ENCODE data around the gene LRGUK. TPM values are rescaled to one million over a fixed set of nuclear protein-coding genes. Genes with fewer than 3 reads are reported as not detected.

LRGUK gene
- total RNA-seq, 1 experiment from 2014 or later, result 1.5 TPM

DNA sequence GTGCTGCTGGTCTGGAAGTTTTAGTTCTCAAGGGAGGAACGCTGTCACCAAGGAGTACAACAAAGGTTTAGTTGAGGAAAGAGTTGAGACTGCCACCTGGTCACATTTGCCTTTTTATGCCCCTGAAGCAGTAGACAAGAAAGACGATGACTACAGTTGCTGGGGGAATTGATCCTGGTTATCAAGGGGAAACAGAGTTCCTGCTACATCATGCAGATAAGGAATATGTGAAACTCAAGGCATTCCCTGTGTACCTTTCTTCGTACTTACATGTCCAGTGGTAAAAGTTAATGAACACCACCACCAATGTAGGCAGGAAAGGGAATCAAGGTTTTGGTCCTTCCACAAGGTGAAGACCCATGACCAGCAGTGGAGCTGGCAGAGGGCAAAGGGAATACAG is 157.8 kb downstream of the LRGUK start:
- no peaks in the 10 kb centered on the region for H3K79me2 ChIP-seq (ENCODE audit: insufficient read depth, low read length)
- no peak overlapping the region for H4K8ac ChIP-seq (replicated peaks; ENCODE audit: insufficient read length, low read depth, low read length)
- no peak overlapping the region for H3K4ac ChIP-seq (ENCODE audit: low read depth, low read length)
- no peaks in the 10 kb centered on the region for H3K36me3 Mint-ChIP-seq (ENCODE audit: insufficient read depth in 1 of 3, low read depth in 3 of 3)
- peaks cover 9 to 11% of the 10 kb centered on the region in 2 experiments; a peak in 3 of 4 replicates for H3K4me1 Mint-ChIP-seq
- H3K27ac ChIP-seq (ENCODE audit: insufficient read length, low read depth, low read length), result no peak overlapping the region
- H3K56ac ChIP-seq (ENCODE audit: insufficient read length, low read depth, low read length), result no peak overlapping the region
- no peak overlapping the region for H4K91ac ChIP-seq (ENCODE audit: insufficient read length, low read depth, low read length)
- H3T11ph ChIP-seq (ENCODE audit: low read length), result no peak overlapping the region
- no peaks in the 10 kb centered on the region for H3K23me2 ChIP-seq (ENCODE audit: insufficient read length, low read depth, low read length, poor library complexity, severe bottlenecking)
- H2BK5ac ChIP-seq (ENCODE audit: insufficient read length, low read length), result no peak overlapping the region
- no peak overlapping the region for H2BK120ac ChIP-seq (ENCODE audit: low read depth, low read length, poor library complexity, severe bottlenecking)
- no peaks in the 10 kb centered on the region for H3K27me3 Mint-ChIP-seq (ENCODE audit: low read depth)
- no peak overlapping the region for H3K4me2 ChIP-seq (ENCODE audit: insufficient read depth, insufficient read length, low read length)
- H2BK15ac ChIP-seq (ENCODE audit: low read depth, low read length), result no peak overlapping the region
- no peak overlapping the region for H3K14ac ChIP-seq (ENCODE audit: insufficient read depth, low read length)
- H4K20me1 ChIP-seq (ENCODE audit: control insufficient read depth, insufficient read depth, insufficient read length), result no peaks in the 10 kb centered on the region
- TF ChIP-seq, protein P1, sequence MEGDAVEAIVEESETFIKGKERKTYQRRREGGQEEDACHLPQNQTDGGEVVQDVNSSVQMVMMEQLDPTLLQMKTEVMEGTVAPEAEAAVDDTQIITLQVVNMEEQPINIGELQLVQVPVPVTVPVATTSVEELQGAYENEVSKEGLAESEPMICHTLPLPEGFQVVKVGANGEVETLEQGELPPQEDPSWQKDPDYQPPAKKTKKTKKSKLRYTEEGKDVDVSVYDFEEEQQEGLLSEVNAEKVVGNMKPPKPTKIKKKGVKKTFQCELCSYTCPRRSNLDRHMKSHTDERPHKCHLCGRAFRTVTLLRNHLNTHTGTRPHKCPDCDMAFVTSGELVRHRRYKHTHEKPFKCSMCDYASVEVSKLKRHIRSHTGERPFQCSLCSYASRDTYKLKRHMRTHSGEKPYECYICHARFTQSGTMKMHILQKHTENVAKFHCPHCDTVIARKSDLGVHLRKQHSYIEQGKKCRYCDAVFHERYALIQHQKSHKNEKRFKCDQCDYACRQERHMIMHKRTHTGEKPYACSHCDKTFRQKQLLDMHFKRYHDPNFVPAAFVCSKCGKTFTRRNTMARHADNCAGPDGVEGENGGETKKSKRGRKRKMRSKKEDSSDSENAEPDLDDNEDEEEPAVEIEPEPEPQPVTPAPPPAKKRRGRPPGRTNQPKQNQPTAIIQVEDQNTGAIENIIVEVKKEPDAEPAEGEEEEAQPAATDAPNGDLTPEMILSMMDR (conservative IDR thresholded peaks at IDR 0.05), result no peak
- no CpG with 5 or more reads among the region's 3 CpGs for WGBS (ENCODE audit: extremely low coverage, insufficient read length, low lambda C conversion rate)
- no peak overlapping the region for H2BK20ac ChIP-seq (ENCODE audit: low read depth, low read length, poor library complexity, severe bottlenecking)
- H3K4me1 ChIP-seq (ENCODE audit: insufficient read depth, low read length), result no peaks in the 10 kb centered on the region
- no peaks in the 10 kb centered on the region for H3K9me3 Mint-ChIP-seq
- H2AFZ ChIP-seq (ENCODE audit: low read length), result no peak overlapping the region
- H3K27me3 ChIP-seq (ENCODE audit: insufficient read depth, low read length), result no peaks in the 10 kb centered on the region
- H3K4me3 Mint-ChIP-seq, result no peak overlapping the region
- H3K9ac ChIP-seq (ENCODE audit: extremely low read depth, insufficient read length, low read length), result no peak overlapping the region
- H2AK5ac ChIP-seq (ENCODE audit: insufficient read length, low read length), result no peak overlapping the region
- H3K27ac Mint-ChIP-seq, result no peak overlapping the region; a peak in 1 of 7 replicates
- no peaks in the 10 kb centered on the region for H3K9me3 ChIP-seq (ENCODE audit: control insufficient read depth, low read depth, low read length)
- no peak overlapping the region for H3K18ac ChIP-seq (ENCODE audit: insufficient read length, low read depth, low read length)
- no peak overlapping the region for H3K23ac ChIP-seq (ENCODE audit: insufficient read length, low read depth, low read length)
- H3K79me1 ChIP-seq (ENCODE audit: insufficient read depth, low read depth, low read length, poor library complexity, severe bottlenecking), result no peaks in the 10 kb centered on the region
- no peak overlapping the region for H2BK12ac ChIP-seq (ENCODE audit: insufficient read length, low read depth, low read length)
- no peak overlapping the region for H4K5ac ChIP-seq (ENCODE audit: insufficient read length, low read depth, low read length)
- no peak for DNase-seq
